ENCODE results near the gene ZMYND10.

ZMYND10 gene

DNA sequence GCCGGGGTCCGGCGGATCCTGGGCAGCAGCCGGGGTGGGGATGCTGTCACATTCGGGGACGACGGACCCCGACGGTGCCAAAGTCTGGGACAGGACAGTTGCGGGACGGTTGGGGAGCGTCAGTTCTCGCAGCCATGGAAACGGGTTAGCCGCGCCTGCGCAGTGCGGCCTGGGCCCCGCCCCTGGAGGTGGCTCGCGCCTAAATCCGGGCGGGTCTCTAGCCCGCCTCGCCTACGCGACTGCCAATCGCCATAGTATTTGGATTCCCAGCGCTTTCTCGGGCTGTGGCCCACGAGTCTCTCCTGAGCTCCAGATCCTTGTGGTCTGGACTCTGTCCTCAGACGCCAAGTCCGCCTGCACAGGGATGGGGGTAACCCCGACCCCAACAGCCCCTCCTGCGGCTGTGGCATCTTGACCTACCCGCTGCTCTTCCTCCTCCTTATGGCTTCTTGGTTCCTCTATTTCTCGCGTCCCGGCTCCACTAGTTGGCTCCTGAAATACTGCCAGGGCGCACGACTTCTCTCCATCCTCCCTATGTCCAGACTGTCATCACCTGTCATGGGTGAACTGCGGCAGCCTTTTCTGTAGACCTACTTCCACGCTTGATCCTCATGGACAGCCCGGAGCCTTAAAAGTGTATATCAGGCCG, at the start of gene ZMYND10:
Gene ZMYND10, minus strand, starts transcription at position 147 of the 649 bp plus-strand sequence. CDS start 153 bp downstream, outside the sequence.
- DNase-seq: peak; percentile 66

DNA sequence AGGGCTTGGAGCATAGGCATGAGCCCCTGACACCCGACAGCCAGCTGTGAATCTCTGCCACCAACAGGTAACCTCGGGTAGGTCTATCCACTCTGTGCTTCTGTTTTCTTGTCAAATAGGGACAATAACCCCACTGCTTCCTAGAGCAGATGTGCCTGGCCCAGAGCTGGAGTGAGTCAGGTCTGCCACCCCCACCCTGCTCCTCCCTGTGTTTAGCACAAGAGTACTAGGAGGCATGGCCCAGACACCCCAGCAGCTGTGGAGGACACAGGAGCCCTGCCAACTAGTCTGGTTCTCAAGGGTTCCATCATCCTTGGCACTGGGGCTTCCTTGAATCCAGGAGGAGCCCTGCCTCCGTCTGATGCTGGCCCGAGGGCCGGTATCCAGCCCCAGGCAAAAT, 47.5 kb upstream of the ZMYND10 start:
- no peak for DNase-seq

DNA sequence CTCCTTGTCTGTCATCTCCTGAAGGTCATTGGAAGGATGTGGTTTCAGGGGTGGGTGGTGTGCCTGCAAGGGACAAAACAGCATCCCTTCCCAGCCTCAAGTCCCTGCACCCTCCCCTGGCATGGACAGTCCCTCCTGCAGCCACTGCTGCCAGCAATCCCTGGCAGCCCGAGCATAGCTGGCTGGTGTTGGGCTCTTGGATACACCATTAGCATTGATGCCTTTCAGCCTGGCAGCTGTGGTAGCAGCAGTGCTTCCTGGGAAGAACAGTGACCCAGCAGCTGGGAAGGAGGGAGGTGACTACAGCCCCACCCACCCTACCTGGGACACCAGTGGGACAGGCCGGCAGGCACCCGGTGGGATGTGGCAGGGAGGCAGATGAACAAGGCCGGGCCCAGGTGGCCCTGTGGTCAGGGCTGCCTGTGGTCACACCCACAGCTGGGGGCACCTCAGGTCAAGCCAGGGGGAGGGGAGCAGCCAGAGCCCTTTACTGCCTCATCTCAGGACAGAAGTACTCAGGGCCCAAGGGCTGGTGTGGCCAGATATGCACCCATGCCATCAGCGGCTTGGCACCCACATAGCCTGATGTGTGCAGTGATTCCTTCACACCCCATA, 46.7 kb upstream of the ZMYND10 start:
- DNase-seq: no peak

GRCh38 chr3:50390508-50391224, 45.1 kb upstream of the ZMYND10 start:
- no peak for DNase-seq

DNA sequence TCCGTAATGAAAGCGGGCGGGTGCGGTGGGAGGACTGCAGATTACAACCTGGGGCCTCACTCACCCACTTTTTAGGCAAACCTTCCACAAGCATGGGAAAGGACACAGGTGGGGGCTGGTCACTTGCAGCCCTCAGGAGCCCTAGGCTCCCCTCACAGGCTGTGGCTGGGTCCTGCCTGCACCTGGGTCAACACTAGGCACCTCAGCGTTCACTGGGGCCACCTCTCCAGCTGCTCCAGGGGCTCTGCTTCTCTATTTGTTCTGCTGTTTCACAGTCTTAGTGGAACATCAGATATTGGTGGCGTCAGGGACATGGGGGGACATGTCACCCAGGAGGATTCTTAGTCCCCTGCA, 43.9 kb upstream of the ZMYND10 start:
- no peak for DNase-seq

GRCh38 chr3:50388720-50389413, 43.3 kb upstream of the ZMYND10 start:
- no peak for DNase-seq

- DNase-seq: no peak
These were observed 42.6 kb upstream of the ZMYND10 start for GRCh38 chr3:50388016-50388719.

- DNase-seq: no peak
These were observed 40.2 kb upstream of the ZMYND10 start for GRCh38 chr3:50385754-50386153.

DNA sequence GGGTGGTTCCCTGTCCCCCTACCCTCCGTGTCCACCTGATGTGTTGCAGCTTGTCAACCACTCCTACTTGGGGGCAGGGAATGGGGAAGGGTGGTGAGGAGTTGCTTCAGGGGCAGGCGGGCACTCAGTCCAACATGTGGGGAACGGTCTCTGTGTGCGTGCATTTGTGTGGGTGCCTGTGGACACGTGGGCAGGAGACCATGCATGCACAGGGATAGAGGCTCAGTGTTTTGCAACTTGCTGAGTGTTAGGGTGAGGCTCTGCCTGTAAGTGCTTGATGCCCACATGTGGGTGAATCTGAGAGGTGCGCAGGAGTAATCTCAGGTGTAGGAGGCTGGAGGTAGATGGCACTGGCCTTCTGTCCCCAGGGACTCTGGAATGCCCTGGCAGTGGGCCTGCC, 38.2 kb upstream of the ZMYND10 start:
- no peak for DNase-seq

DNA sequence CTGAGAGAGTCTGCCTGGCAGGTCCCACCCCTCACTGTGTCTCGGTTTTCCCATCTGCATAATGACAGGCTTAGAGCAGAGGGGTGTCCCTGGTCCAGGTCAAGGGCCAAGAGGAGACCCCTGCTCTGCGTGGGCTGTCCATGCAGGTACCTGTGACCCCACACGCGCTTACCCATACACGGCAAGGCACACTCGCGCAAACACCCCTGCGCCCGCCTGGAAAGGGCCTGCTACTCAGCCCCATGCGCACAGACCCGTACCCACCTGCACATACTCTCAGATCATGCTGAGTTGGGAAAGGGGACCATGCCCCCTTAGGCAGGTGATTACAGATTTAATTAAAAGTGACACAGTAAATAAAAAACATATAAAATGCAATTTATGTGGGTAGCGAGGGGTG, 37.2 kb upstream of the ZMYND10 start:
- no peak for DNase-seq

DNA sequence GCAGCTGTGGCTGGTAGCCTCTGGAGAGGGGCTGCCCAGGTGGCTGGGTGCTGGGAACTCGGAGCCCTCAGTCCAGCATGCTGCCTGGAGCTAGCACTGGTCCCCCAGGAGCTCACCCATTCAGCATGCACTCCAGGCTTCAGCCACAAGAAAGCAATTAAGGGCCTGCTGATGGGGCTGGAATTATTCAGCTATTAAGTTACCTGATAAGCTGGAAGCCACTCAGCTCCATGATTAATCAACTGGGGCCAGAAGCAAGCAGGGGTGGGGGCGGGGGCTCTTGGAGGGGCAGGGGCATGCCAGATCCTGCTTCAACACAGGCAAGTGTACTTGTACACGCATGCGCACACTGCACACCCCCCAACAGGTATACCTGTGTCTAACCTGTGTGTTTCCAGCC, 35.9 kb upstream of the ZMYND10 start:
- DNase-seq: no peak

- no peak for DNase-seq
These were observed 35.0 kb upstream of the ZMYND10 start for GRCh38 chr3:50380405-50381085.

DNA sequence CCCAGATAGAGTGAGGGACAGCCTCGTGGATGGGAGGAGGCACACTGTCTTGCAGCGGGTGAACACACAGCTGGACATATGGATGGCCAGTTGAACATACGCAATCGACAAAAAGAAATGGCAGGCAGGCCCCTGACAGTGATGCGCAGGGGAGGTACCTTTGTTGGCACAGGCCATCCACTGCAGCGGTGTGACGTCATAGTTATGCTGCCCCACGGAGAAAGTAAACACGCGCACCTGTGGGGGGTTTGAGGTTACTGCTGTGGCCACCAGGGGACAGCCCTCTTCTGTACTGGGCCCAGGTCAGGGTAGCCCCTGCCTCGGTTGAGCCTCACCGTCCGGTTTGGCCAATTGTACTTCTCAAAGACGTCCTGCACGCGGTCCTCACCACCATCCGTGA, 33.2 kb upstream of the ZMYND10 start:
- no peak for DNase-seq

DNA sequence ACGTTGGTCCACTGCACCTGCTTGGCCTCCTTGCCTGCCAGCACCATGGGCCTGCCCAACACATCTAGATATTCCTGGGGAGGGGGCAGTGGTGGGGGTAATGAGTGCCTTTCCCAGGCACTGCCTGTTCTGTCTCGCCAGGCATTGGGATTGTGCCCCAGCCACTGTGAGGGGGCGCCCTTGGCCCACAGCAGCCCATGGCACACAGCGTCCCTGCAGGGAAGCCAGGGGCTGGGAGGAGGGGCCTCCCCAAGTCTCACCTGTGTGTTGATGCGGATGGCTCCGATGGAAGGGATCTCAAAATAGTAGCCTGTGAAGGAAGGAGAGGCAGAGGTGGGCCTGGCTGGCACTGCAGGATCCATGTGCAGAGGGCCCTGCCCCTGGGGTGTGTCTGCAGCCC, 32.5 kb upstream of the ZMYND10 start:
- no peak for DNase-seq

GRCh38 chr3:50375258-50375931, 29.9 kb upstream of the ZMYND10 start:
- no peak for DNase-seq

DNA sequence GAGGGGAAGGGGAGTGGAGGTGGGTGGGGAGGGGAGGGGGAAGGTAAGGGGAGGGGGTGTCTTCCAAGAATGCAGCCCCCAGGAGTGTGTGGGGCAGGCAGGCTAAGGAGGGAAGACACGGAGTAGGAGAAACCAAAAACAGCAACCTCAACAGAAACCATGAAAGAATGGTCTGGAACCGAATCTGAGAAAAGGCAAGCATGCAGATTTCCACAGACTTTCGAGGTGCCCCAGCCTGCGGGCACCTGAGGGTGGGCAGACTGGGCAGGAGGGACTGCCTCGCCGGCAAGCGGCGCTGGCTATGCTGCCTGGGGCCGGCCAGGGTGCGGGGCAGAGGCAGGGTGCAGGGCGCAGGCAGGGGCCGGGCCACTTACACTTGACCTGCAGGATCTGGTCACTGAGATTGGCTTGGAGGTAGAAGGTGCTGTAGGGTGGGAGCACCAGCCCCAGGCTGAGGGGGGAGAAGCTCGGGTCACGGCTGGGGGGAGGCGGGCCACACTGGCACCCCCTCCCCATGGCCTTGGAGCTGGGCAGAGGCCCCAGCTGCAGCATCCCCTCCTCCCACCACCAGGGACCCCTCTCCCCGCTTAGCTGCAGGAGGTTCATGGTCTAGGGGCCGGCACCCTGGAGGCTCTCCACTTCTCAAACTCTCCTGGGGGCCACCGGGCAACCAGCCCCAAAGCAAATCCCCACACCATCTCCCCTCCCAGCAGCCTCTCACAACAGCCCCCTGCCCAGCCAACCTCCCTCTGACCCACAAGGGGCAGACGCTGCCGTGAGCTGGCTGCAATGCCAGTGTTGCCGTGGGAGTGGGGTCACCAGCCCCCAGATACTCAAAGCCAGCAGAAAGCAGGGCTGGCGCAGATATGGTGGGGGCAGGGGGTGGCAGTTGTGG, 29.1 kb upstream of the ZMYND10 start:
- no peak for DNase-seq

GRCh38 chr3:50373146-50374051, 27.9 kb upstream of the ZMYND10 start:
- no peak for DNase-seq

- no peak for DNase-seq
These were observed 26.8 kb upstream of the ZMYND10 start for GRCh38 chr3:50372349-50372748.

- no peak for DNase-seq
These were observed 25.7 kb upstream of the ZMYND10 start for GRCh38 chr3:50371133-50371685.
